Subcutaneous abdominal adipose tissue (tissue), 5 donors: ENCODE data around the gene GRK2.
"Not testable (repeated sequence)": the region's sequence is repeated elsewhere in the genome, so short reads cannot be mapped to it uniquely, and the experiment has no call there.

ENCODE experiments used
- H3K27ac ChIP-seq: one replicate; pipeline ENCODE4 v1.7.0; 2013; ENCODE audit warnings: low read depth, mild to moderate bottlenecking, inconsistent platforms, low read length, moderate library complexity
- H3K27me3 ChIP-seq, 5 donors: one replicate each; pipeline ENCODE4 v1.7.0; 2013; ENCODE audit warnings: low read length in 5 of 5, inconsistent platforms in 1 of 5; ENCODE audit not compliant: control insufficient read depth in 5 of 5, insufficient read depth in 4 of 5
- H3K36me3 ChIP-seq, 5 donors: one replicate each; pipeline ENCODE4 v1.7.0; 2013; ENCODE audit warnings: low read length in 5 of 5; ENCODE audit not compliant: control insufficient read depth in 5 of 5, insufficient read depth in 5 of 5
- H3K4me1 ChIP-seq, 5 donors: one replicate each; pipeline ENCODE4 v1.7.0; 2013; ENCODE audit warnings: low read length in 5 of 5, mild to moderate bottlenecking in 3 of 5, moderate library complexity in 1 of 5; ENCODE audit not compliant: control insufficient read depth in 5 of 5, insufficient read depth in 5 of 5
- H3K4me3 ChIP-seq, 5 donors: one replicate each; pipeline ENCODE4 v1.7.0; 2013; ENCODE audit warnings: low read length in 5 of 5, low read depth in 1 of 5
- H3K9ac ChIP-seq, 5 donors: one replicate each; pipeline ENCODE4 v1.7.0; 2013; ENCODE audit warnings: low read length in 5 of 5, mild to moderate bottlenecking in 4 of 5, moderate library complexity in 3 of 5
- H3K9me3 ChIP-seq, 5 donors: one replicate each; pipeline ENCODE4 v1.7.0; 2013; ENCODE audit warnings: low read length in 5 of 5; ENCODE audit not compliant: control insufficient read depth in 5 of 5
- donor health status: healthy.
- donor health status: healthy.
- donor health status: healthy.
- donor health status: healthy.
- donor health status: healthy.

The GRK2 gene

GRCh38 chr11:67313125-67313890 lies 47.0 kb downstream of the GRK2 start:
- peaks cover 4 to 14% (median 10%) of the 10 kb centered on the region in 5 donors for H3K4me1 ChIP-seq
- H3K27me3 ChIP-seq: peaks cover 0 to 3% (median 0%) of the 10 kb centered on the region in 5 donors
- H3K27ac ChIP-seq: no peak overlapping the region
- H3K36me3 ChIP-seq: peaks cover 0 to 37% (median 31%) of the 10 kb centered on the region in 5 donors
- no peak overlapping the region for H3K9ac ChIP-seq
- H3K4me3 ChIP-seq: no peak overlapping the region
- no peaks in the 10 kb centered on the region for H3K9me3 ChIP-seq

GRCh38 chr11:67314218-67314617 lies 47.9 kb downstream of the GRK2 start:
- no peak overlapping the region for H3K4me3 ChIP-seq
- H3K9ac ChIP-seq: no peak overlapping the region
- peaks cover 7 to 20% (median 17%) of the 10 kb centered on the region in 5 donors for H3K4me1 ChIP-seq

GRCh38 chr11:67315325-67315909 lies 49.1 kb downstream of the GRK2 start:
- Histone ChIP-seq H3K9me3 (no peaks in the 10 kb centered on the region), H3K9ac (no peak overlapping the region), H3K4me3 (no peak overlapping the region), H3K36me3 (peaks cover 0 to 16% (median 12%) of the 10 kb centered on the region in 5 donors), H3K27me3 (peaks cover 0 to 3% (median 0%) of the 10 kb centered on the region in 5 donors), H3K27ac (no peak overlapping the region), H3K4me1 (peaks cover 7 to 20% (median 17%) of the 10 kb centered on the region in 5 donors)

More at GRCh38 chr11:67314218-67314617, 47.9 kb downstream of the GRK2 start:
- Histone ChIP-seq H3K9me3 (no peaks in the 10 kb centered on the region), H3K36me3 (peaks cover 0 to 28% (median 22%) of the 10 kb centered on the region in 5 donors), H3K27me3 (peaks cover 0 to 3% (median 0%) of the 10 kb centered on the region in 5 donors), H3K27ac (no peak overlapping the region)

GRCh38 chr11:67316882-67317204 lies 50.6 kb downstream of the GRK2 start:
- peaks cover 0 to 3% (median 0%) of the 10 kb centered on the region in 5 donors for H3K27me3 ChIP-seq
- H3K9me3 ChIP-seq: no peaks in the 10 kb centered on the region
- H3K27ac ChIP-seq: peak overlapping the region; percentile 91
- H3K9ac ChIP-seq: peak overlapping the region; percentile 59 to 85 (median 78)
- H3K36me3 ChIP-seq: peaks cover 0 to 4% (median 2%) of the 10 kb centered on the region in 5 donors
- H3K4me1 ChIP-seq: peaks cover 7 to 20% (median 17%) of the 10 kb centered on the region in 5 donors
- H3K4me3 ChIP-seq: peak overlapping the region; percentile 86 to 94 (median 91)

- peaks cover 0 to 3% (median 0%) of the 10 kb centered on the region in 5 donors for H3K36me3 ChIP-seq
- peak overlapping the region; percentile 86 to 94 (median 91) for H3K4me3 ChIP-seq
- peak overlapping the region; percentile 59 to 85 (median 78) for H3K9ac ChIP-seq
- peaks cover 0 to 3% (median 0%) of the 10 kb centered on the region in 5 donors for H3K27me3 ChIP-seq
- H3K27ac ChIP-seq: peak overlapping the region; percentile 91
- peaks cover 7 to 20% (median 17%) of the 10 kb centered on the region in 5 donors for H3K4me1 ChIP-seq
- H3K9me3 ChIP-seq: no peaks in the 10 kb centered on the region
Measured at GRCh38 chr11:67317205-67317887, 51.1 kb downstream of the GRK2 start.

GRCh38 chr11:67317888-67318555 lies 51.7 kb downstream of the GRK2 start:
- Histone ChIP-seq H3K27ac (peak overlapping the region; percentile 91), H3K9me3 (no peaks in the 10 kb centered on the region), H3K36me3 (peaks cover 0 to 3% (median 0%) of the 10 kb centered on the region in 5 donors), H3K27me3 (peaks cover 0 to 3% (median 0%) of the 10 kb centered on the region in 5 donors), H3K4me1 (peaks cover 7 to 20% (median 17%) of the 10 kb centered on the region in 5 donors), H3K9ac (peak overlapping the region; percentile 35 to 85 (median 78)), H3K4me3 (peak overlapping the region; percentile 86 to 94 (median 91))

- not testable (repeated sequence) for H3K9ac ChIP-seq, H3K27me3 ChIP-seq, H3K27ac ChIP-seq, H3K9me3 ChIP-seq, H3K36me3 ChIP-seq
- Histone ChIP-seq H3K4me1 (peaks cover 7 to 20% (median 17%) of the 10 kb centered on the region in 5 donors), H3K4me3 (peak overlapping the region in 2 of 5 donors; percentile 74 to 86)
Measured at GRCh38 chr11:67318876-67319275, 52.6 kb downstream of the GRK2 start.

- no peak overlapping the region for H3K9ac ChIP-seq
- H3K4me3 ChIP-seq: no peak overlapping the region
- no peaks in the 10 kb centered on the region for H3K9me3 ChIP-seq
- peaks cover 0 to 3% (median 0%) of the 10 kb centered on the region in 5 donors for H3K36me3 ChIP-seq
- H3K4me1 ChIP-seq: peaks cover 7 to 20% (median 17%) of the 10 kb centered on the region in 5 donors
- no peak overlapping the region for H3K27ac ChIP-seq
- peaks cover 0 to 3% (median 0%) of the 10 kb centered on the region in 5 donors for H3K27me3 ChIP-seq
Measured at GRCh38 chr11:67320011-67320410, 53.7 kb downstream of the GRK2 start.

- Histone ChIP-seq H3K9me3 (no peaks in the 10 kb centered on the region), H3K36me3 (peaks cover 0 to 3% (median 0%) of the 10 kb centered on the region in 5 donors), H3K4me3 (no peak overlapping the region), H3K4me1 (peaks cover 7 to 20% (median 17%) of the 10 kb centered on the region in 5 donors), H3K27ac (no peak overlapping the region), H3K9ac (no peak overlapping the region), H3K27me3 (peaks cover 0 to 3% (median 0%) of the 10 kb centered on the region in 5 donors)
Measured at GRCh38 chr11:67320691-67321090, 54.4 kb downstream of the GRK2 start.
